HG02759 (cell line): ENCODE results near the gene ZNF839.

Source experiments
- ATAC-seq: cut with Tn5 transposase; IDR thresholded peaks from one replicate; pipeline ENCODE4 v1.9.1; 2021; ENCODE audit warnings: mild to moderate bottlenecking, moderate library complexity; ENCODE audit not compliant: unreplicated experiment

ZNF839 gene

DNA sequence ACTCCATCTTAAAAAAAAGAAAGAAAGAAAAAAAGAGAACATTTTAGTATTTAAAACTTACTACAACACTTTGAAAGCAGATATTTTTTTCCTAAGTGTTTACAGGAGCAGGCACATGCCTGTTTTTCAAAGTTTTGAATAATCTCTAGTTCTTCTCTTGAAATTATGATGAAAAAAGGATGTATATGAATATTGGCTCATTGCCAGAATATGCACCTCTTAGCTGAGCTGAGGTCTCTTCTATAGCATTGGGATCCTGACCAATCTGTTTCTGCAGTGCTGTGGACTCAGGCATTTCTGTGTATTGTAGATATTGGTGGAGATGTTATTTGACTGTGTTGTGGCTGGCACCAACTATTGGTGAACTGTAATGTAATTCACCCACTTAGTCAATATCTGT is 58.1 kb downstream of the ZNF839 start:
- no peak for ATAC-seq

DNA sequence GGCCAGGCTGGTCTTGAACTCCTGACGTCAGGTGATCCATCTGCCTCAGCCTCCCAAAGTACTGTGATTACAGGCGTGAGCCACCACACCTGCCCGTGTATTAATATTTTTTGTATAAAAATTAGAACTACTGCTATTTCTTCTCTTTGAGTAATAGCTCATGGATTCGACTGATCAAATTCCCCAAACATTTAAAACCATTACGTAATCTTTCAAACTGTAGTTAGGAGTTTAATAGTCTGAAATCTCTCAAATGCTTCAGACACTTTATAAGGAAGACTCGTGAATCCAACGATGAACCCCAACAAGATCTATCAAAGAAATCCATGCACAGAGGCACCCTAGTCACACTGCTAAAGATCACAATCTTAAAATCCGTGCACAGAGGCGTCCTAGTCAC is 59.3 kb downstream of the ZNF839 start:
- no peak for ATAC-seq

DNA sequence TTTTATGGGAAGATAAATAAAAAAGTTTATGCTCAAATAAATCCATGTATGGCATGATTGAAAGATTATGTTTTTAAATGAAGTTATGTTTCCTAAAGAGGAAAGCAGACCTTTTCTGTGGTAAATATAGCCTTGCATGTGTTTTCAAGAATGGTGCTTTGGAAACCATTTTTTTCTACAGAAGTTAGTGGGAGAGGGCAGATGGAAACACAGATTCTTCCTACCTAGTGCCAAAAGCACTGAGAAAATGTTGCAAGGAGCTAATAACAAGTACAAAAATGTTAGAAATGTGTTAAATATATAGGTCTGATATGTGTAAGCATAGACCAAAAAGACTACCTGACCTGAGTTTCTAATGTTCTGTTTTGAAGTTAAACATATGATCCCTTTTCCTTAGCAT is 67.5 kb downstream of the ZNF839 start:
- ATAC-seq = no peak

DNA sequence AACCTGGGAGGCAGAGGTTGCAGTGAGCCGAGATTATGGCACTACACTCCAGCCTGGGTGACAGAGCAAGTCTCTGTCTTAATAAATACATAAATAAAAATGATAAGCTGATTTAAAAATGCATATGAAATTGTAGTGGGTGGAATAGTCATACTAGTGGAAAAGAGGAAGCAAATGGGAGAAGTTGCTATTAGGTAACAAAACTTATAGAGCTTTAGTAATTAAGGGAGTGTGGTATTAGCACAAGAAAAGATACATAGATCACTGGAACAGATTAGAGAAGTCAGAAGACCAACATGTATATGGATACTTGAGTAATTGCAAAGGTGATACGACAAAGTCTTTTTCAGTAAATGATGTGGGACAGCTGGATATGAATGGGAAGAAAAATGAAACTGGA is 69.7 kb downstream of the ZNF839 start:
- ATAC-seq = no peak

DNA sequence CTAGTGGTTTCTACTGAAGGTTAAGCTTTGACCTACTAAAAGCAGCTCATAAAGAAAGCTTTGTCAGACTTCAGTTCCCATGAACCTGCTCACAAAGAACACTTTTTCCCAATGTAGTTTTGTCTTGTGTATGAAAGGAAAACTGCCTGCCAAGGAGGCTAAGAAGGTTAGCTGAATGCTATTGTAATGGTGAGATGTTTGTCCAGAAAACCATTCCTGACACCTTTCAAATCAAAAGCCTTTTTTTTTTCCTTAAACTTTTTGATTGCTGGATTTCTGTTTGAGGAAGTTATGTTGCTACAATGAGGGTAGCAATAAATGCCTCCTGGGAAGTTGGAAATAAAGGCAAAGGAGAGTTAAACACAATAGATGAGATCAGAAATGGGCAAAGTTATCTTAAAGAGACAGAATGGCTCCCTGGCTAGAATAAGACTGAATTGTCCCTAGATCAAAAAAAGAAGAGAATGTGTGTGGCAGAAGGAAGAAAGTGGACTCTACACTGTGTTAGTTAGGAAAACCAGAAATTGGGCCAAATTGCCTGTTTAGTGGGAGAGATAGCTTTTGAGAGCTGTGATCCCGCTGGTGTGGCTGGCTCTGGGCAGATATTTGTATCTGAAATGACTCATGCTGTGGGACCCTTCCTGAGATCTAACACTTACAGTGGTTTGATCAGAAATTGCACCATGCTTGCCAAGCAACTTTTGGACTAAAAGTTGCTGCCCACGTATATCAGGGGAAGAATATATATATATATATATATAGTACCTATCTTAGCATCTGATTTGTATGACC is 70.7 kb downstream of the ZNF839 start:
- ATAC-seq = no peak
